Effector CD4-positive, alpha-beta T cell (primary cell): ENCODE results near the gene MAN1C1.
"Not testable (repeated sequence)": the region's sequence is repeated elsewhere in the genome, so short reads cannot be mapped to it uniquely, and the experiment has no call there.

ENCODE experiments used
- DNase-seq: peaks from one replicate; pipeline ENCODE4 v3.0.0-alpha.2; 2020

Gene MAN1C1

GRCh38 chr1:25682059-25682601 lies 65.5 kb downstream of the MAN1C1 start:
- no peak for DNase-seq

- no peak for DNase-seq
Measured at GRCh38 chr1:25683177-25683576, 66.6 kb downstream of the MAN1C1 start.

- DNase-seq: no peak
Measured at GRCh38 chr1:25683731-25684130, 67.1 kb downstream of the MAN1C1 start.

- no peak for DNase-seq
Measured at GRCh38 chr1:25684216-25684965, 67.8 kb downstream of the MAN1C1 start.

- DNase-seq: no peak
Measured at GRCh38 chr1:25685211-25685750, 68.7 kb downstream of the MAN1C1 start.

- DNase-seq: no peak
Measured at GRCh38 chr1:25685938-25686665, 69.5 kb downstream of the MAN1C1 start.

- DNase-seq: no peak
Measured at GRCh38 chr1:25687221-25688017, 70.8 kb downstream of the MAN1C1 start.

GRCh38 chr1:25688390-25689119 lies 72.0 kb downstream of the MAN1C1 start:
- no peak for DNase-seq

- DNase-seq: no peak
Measured at GRCh38 chr1:25689686-25690381, 73.2 kb downstream of the MAN1C1 start.

GRCh38 chr1:25690396-25690956 lies 73.9 kb downstream of the MAN1C1 start:
- no peak for DNase-seq

GRCh38 chr1:25691211-25691610 lies 74.6 kb downstream of the MAN1C1 start:
- no peak for DNase-seq

GRCh38 chr1:25692560-25692959 lies 76.0 kb downstream of the MAN1C1 start:
- DNase-seq: no peak

- no peak for DNase-seq
Measured at GRCh38 chr1:25694167-25695007, 77.8 kb downstream of the MAN1C1 start.

GRCh38 chr1:25695090-25695770 lies 78.6 kb downstream of the MAN1C1 start:
- no peak for DNase-seq

GRCh38 chr1:25695771-25696311 lies 79.2 kb downstream of the MAN1C1 start:
- no peak for DNase-seq

GRCh38 chr1:25696643-25697042 lies 80.1 kb downstream of the MAN1C1 start:
- not testable (repeated sequence) for DNase-seq

- no peak for DNase-seq
Measured at GRCh38 chr1:25697435-25698217, 81.0 kb downstream of the MAN1C1 start.

GRCh38 chr1:25698252-25698651 lies 81.7 kb downstream of the MAN1C1 start:
- no peak for DNase-seq
